OCI-LY7 (cell line): Measurements from ENCODE around the gene GBA2. TPM values are rescaled to one million over a fixed set of nuclear protein-coding genes. Genes with fewer than 3 reads are reported as not detected.

ENCODE experiments used
- BruUV-seq: library from RNA; stranded (reverse); fragments of 400-500 nt; replicated peaks from 2 replicates; lab custom pipeline; 2021; lab: Mats Ljungman, UMichigan
- CTCF ChIA-PET: fragments of 300-600 bp; sonication (Branson Sonifier 250); formaldehyde crosslinking; loops from one replicate; lab custom pipeline; 2022; ENCODE audit warnings: antibody characterized with exemption; ENCODE audit not compliant: unreplicated experiment; lab: Charles Lee
- POLR2A ChIA-PET: fragments of 300-600 bp; sonication (Branson Sonifier 250); formaldehyde crosslinking; loops from one replicate; lab custom pipeline; 2022; ENCODE audit warnings: antibody characterized with exemption; lab: Charles Lee
- DNase-seq: peaks from one replicate; pipeline ENCODE4 v3.0.0-alpha.2; 2015; ENCODE audit warnings: low spot score
- H2AFZ ChIP-seq: fragments of 200-600 bp; sonication (generic), shearing (Covaris generic); 2 replicates; pipeline ENCODE4 v1.6.1; 2014; ENCODE audit warnings: mild to moderate bottlenecking, antibody characterized with exemption, low read length, moderate library complexity
- H3K27ac ChIP-seq: fragments of 200-600 bp; sonication (generic); 2 replicates; pipeline ENCODE4 v1.5.1; 2014; ENCODE audit warnings: mixed run types, low read depth, mild to moderate bottlenecking, moderate library complexity, low read length, inconsistent platforms; ENCODE audit not compliant: poor library complexity, severe bottlenecking
- H3K36me3 ChIP-seq: fragments of 200-600 bp; sonication (generic); 2 replicates; pipeline ENCODE4 v1.6.1; 2014; ENCODE audit warnings: mild to moderate bottlenecking, antibody characterized with exemption, low read length, moderate library complexity, mixed read lengths; ENCODE audit not compliant: insufficient read depth
- H3K4me1 ChIP-seq: fragments of 200-600 bp; sonication (generic); 2 replicates; pipeline ENCODE4 v1.5.1; 2014; ENCODE audit warnings: mild to moderate bottlenecking, low read length; ENCODE audit not compliant: insufficient read depth, poor library complexity, severe bottlenecking
- H3K4me2 ChIP-seq: fragments of 200-600 bp; sonication (generic); 2 replicates; pipeline ENCODE4 v1.6.1; 2014; ENCODE audit warnings: mild to moderate bottlenecking, low read length
- H3K4me3 ChIP-seq: fragments of 200-600 bp; sonication (generic); 2 replicates; pipeline ENCODE4 v1.5.1; 2014; ENCODE audit warnings: mild to moderate bottlenecking, low read depth, low read length; ENCODE audit not compliant: poor library complexity, severe bottlenecking
- H3K79me2 ChIP-seq: fragments of 200-600 bp; sonication (generic); 2 replicates; pipeline ENCODE4 v1.6.1; 2016; ENCODE audit warnings: low read depth, mild to moderate bottlenecking, low read length, moderate library complexity, mixed read lengths; ENCODE audit not compliant: insufficient read depth
- H3K9me2 ChIP-seq: fragments of 200-600 bp; sonication (generic); 2 replicates; pipeline ENCODE4 v1.6.1; 2016; ENCODE audit warnings: mild to moderate bottlenecking, low read length, mixed read lengths; ENCODE audit not compliant: insufficient read depth
- H3K9me3 ChIP-seq: fragments of 200-600 bp; sonication (generic); 2 replicates; pipeline ENCODE4 v1.6.1; 2014; ENCODE audit warnings: mild to moderate bottlenecking, mixed run types, low read length, mixed read lengths
- H4K20me1 ChIP-seq: fragments of 200-600 bp; sonication (generic); 2 replicates; pipeline ENCODE4 v1.6.1; 2014; ENCODE audit warnings: mild to moderate bottlenecking, antibody characterized with exemption, low read length, moderate library complexity, mixed read lengths; ENCODE audit not compliant: insufficient read depth
- CTCF ChIP-seq: fragments of 200-600 bp; sonication (generic); conservative IDR thresholded peaks from 2 replicates; pipeline ENCODE4 v1.5.1; 2014; ENCODE audit warnings: mild to moderate bottlenecking, antibody characterized with exemption, low read length, moderate library complexity, mixed read lengths
- EZH2phosphoT487 ChIP-seq: fragments of 200-600 bp; sonication (generic); IDR thresholded peaks from 2 replicates; pipeline ENCODE4 v1.6.1; 2018; ENCODE audit warnings: low read depth, borderline replicate concordance, mild to moderate bottlenecking, mixed run types, antibody characterized with exemption, low read length, moderate library complexity, mixed read lengths
- intact Hi-C: fragments of 100-400 bp; cut with micrococcal nuclease; formaldehyde crosslinking; loops from one replicate; pipeline ENCODE4 v1.10.0; 2022; ENCODE audit not compliant: unreplicated experiment
- total RNA-seq, 2 experiments: library from RNA; depleted of rRNA in 1 of 2; stranded (reverse); fragments of >200 nt in 1 of 2; shearing (Covaris generic) in 1 of 2; gene quantifications; 2 replicates each; pipeline ENCODE4 v1.2.3, GENCODE V29; 2014 to 2022

Gene GBA2
- total RNA-seq, 2 experiments from 2014 or later, result 66.0 to 68.2 TPM

- DNase-seq, result peak; percentile 83
- intact Hi-C loops, result loop anchor here (1.0 to 10.0 kb wide), 5 partner anchors 12 to 661 kb away; partner anchors contain the start of genes FAM221B, FANCG, TMEM8B and VCP
- H3K27ac ChIP-seq, result no peak overlapping the region
- no peaks in the 10 kb centered on the region for H4K20me1 ChIP-seq
- no peak overlapping the region for H2AFZ ChIP-seq
- H3K4me1 ChIP-seq, result peaks cover 17% of the 10 kb centered on the region
- ChIA-PET POLR2A (interaction anchor here (1.0 to 1.1 kb wide), 2 partner anchors 11 to 12 kb away, joined by 3 read pairs; no protein-coding TSS in a partner anchor), CTCF (interaction anchor here (0.6 to 1.0 kb wide), 3 partner anchors 11 to 52 kb away, joined by 3 to 5 read pairs (median 4); no protein-coding TSS in a partner anchor)
- peak; percentile 95 for TF ChIP-seq CTCF
- no peak for TF ChIP-seq EZH2phosphoT487
- BruUV-seq, result no TSS peak
- no peaks in the 10 kb centered on the region for H3K9me3 ChIP-seq
- no peak overlapping the region for H3K4me2 ChIP-seq
- peaks cover 6% of the 10 kb centered on the region for H3K79me2 ChIP-seq
- no peaks in the 10 kb centered on the region for H3K9me2 ChIP-seq
- H3K4me3 ChIP-seq, result no peak overlapping the region
- peaks cover 63% of the 10 kb centered on the region; the same call in 1 of the 2 replicates for H3K36me3 ChIP-seq
These were observed 12.8 kb downstream of the GBA2 start for GRCh38 chr9:35736201-35736633.

- ChIA-PET CTCF (interaction anchor here (0.6 kb wide), 1 partner anchor 37 kb away, joined by 3 read pairs; no protein-coding TSS in a partner anchor), POLR2A (interaction anchor here (0.6 to 1.2 kb wide), 2 partner anchors 11 to 14 kb away, joined by 3 read pairs; no protein-coding TSS in a partner anchor)
- intact Hi-C loops, result loop anchor here (10.0 kb wide), 1 partner anchor 659 kb away; the partner anchor contains the start of genes FANCG and VCP
- Histone ChIP-seq H3K4me2 (peak overlapping the region; percentile 93), H3K36me3 (peaks cover 43% of the 10 kb centered on the region; the same call in 1 of the 2 replicates), H3K9me3 (no peaks in the 10 kb centered on the region), H3K27ac (no peak overlapping the region), H2AFZ (no peak overlapping the region), H4K20me1 (peaks cover 9% of the 10 kb centered on the region; the same call in 1 of the 2 replicates), H3K79me2 (peaks cover 27% of the 10 kb centered on the region), H3K4me3 (no peak overlapping the region), H3K4me1 (peaks cover 38% of the 10 kb centered on the region), H3K9me2 (no peaks in the 10 kb centered on the region)
- BruUV-seq, result no TSS peak
- DNase-seq, result no peak
- TF ChIP-seq CTCF, result no peak
- TF ChIP-seq EZH2phosphoT487, result no peak
These were observed 14.9 kb downstream of the GBA2 start for GRCh38 chr9:35734096-35734495.
